Cardiac septum (tissue), 1 donor: ENCODE results near the gene FKBP7. TPM values are rescaled to one million over a fixed set of nuclear protein-coding genes. Genes with fewer than 3 reads are reported as not detected.
"Not testable (repeated sequence)": the region's sequence is repeated elsewhere in the genome, so short reads cannot be mapped to it uniquely, and the experiment has no call there.

Experiments used
- DNase-seq: peaks from one replicate; pipeline ENCODE4 v3.0.0-alpha.2; 2020; ENCODE audit warnings: low spot score
- intact Hi-C: fragments of 100-400 bp; cut with DNase I; formaldehyde crosslinking; loops from one replicate; pipeline ENCODE4 v1.14.0; 2022
- total RNA-seq: library from RNA; stranded (reverse); fragmentation: NEBNext Ultra II Directional; extraction: Animal tissue kit (Norgen Biotek cat#: 25700); gene quantifications from one replicate; pipeline ENCODE4 v1.2.1, GENCODE V29; 2021
- donor health status: DM: no; HTN: no; CAD: no.

FKBP7 gene
- total RNA-seq, 1 donor from 2014 or later, result 6.5 TPM

DNA sequence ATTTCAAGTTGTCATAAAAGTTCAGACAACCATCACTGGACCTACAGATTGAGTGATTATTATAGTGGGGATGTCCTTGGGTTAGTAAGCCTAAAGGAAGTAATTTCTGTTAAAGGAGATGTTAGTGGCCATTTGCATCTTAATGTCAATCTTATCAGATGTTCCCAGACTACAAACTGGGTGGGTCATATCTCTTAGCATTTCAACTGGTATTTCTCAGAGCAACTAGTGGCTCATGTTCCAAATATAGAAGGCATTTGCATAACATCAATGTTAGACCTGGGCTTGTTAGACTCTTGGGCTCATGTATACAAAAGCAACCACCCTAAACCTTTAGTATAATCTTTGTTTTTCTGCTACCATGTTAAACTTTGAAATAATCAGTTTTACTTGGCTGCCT, 19.7 kb upstream of the FKBP7 start:
- no peak for DNase-seq
- intact Hi-C loops, result no loop called here

DNA sequence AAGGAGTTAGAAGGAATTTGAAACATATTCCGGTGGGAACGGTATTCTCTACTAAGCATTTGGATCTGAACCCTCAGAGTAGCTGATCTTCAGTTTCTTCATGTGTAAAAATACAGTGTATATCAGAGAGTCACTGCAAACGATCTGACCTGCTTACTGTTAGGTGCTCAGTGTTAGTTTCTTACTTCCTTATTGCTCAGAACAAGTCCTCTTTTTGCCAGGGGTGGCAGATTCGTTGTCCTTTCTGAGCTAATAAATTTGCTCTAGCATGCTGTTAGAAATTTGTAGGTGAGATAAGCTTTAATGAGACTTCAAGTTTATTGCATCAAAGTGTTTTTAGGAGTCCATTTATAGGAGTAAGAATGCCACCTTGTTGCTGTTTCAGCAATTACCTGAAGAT, 17.6 kb upstream of the FKBP7 start:
- intact Hi-C loops, result no loop called here
- DNase-seq, result no peak

- DNase-seq, result no peak
- intact Hi-C loops, result no loop called here
Observed at GRCh38 chr2:178491612-178492011, 13.2 kb upstream of the FKBP7 start.

DNA sequence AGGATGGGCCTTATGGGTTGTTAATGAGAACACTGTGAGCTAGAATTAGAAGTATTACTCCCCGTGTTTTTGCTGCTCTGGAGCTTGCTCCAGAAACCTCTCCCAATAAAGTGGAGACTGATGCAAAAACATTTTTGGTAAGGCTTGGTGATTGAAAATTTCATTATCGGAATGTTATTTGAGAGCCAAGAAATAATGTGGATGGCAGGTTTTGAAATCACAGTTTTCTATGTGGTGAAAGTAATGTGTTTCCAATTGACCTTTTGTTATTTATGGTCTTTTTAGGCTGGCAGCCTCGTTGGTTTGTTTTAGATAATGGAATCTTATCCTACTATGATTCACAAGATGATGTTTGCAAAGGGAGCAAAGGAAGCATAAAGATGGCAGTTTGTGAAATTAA, 7.0 kb upstream of the FKBP7 start:
- intact Hi-C loops, result no loop called here

DNA sequence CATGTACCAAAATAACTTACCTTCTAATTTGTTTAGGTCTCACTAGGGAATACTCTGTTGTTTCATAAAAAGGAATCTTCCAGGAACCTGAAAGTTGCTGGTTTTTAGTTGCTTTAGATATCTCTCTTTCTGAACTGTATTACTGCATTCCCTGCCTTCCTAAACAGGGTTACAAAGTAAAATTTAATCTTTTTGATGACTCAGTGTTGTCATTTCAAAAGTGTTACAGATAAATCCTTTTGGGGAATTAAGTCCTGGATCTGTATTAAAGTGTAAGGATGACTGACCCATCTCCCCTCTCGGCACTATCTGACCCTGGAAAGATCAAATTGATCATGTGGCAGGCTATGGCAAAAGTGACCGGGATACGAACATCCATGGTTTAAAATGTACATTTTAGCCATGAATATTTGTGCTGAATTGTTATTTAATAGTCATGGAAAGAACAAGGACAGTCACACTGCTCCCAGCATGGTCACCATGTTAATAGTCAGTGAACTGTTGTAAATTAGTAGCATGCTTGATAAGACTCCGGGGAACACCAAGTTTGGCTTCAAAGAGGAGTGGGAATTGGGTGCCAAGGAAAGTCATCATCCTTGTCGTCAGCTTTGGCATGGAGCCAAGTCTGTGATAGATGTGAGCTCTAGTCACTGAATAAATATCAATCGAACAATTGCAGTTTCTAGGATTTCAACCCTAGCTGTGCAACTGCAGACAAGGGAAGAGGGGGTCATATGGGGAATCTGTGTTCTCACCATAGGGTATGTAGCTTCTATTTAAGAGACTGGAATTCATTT, 6.0 kb upstream of the FKBP7 start:
- no peak for DNase-seq
- intact Hi-C loops, result no loop called here

More for the DNA sequence above, 7.0 kb upstream of the FKBP7 start:
- DNase-seq, result no peak

DNA sequence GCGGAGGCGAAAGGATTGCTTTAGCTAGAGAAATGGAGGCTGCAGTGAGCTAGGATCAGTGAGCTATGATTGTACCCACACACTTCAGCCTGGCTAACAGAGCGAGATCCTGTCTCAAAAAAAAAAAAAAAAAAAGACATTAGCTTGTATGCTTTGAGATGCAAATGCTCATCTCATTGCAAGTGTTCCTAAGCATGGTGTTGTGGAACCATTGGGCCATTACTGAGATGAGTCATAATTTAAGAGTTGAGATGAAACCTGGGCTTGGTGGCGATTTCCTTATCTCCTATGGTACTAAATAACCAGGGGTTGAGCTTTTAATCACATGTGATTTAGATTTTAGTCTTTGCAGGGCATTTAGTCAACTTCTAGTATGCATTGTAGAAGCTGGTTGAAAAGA, 4.0 kb upstream of the FKBP7 start:
- intact Hi-C loops, result no loop called here
- DNase-seq, result no peak

DNA sequence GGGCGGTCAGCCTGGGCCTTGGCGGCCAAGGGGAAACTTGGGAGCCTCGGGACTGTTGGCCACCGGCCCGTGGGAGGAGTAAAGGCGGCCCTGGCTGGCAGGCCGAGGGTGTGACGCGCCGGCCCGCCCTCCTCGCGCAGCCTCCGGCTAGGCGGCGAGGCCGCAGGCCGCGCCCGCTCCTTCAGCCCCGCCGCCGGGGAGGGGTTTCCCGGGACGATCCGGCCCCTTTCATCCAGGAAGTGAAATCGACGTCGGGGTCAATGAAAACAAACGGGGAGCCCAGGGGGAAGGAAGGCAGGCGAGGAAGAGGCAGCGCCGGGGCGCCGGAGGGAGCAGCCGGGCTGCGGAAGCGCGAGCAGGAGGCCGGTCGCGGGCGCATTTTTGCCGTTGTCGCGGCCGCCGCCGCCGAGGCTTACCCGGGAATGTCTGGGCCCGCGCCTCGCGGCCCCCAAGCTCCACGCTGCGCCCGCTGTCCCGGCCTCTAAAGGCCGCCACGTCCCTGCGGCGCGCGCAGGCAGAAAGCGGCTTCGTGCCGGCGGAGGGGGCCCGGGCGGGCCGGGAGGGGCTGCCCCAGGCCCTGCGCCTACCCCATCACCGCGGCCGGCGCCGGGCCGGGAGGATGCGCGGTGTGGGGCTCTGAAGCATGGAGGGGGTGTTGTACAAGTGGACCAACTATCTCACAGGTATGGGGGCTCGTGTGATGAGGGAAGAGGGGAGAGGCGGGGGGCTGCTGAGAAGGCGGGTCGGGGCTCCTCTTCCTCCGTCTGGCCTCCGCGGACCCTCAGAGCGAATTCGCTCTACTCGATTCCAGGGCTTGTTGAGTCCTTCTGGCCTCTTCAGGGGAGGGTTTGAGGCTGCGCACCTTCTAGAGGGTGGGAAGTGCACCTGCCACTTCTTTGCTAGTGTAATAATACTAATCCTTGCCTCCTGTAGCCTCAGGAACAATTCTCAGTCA, 2.1 kb upstream of the FKBP7 start, which contains the start of gene PLEKHA3:
Gene PLEKHA3 (plus strand): TSS at position 231 of the 955 bp plus-strand sequence. CDS start 413 bp downstream, at position 644.
- intact Hi-C loops, result loop anchor here (1.0 kb wide), 1 partner anchor 29 kb away; the partner anchor contains the start of genes PJVK and PRKRA

GRCh38 chr2:178479758-178480226, 1.4 kb upstream of the FKBP7 start:
- intact Hi-C loops, result loop anchor here (1.0 to 5.0 kb wide), 2 partner anchors 28 to 67 kb away; partner anchors contain the start of genes PJVK and PRKRA
- DNase-seq, result no peak

More for the DNA sequence above, 2.1 kb upstream of the FKBP7 start, which contains the start of gene PLEKHA3:
- peak; percentile 98 for DNase-seq

DNA sequence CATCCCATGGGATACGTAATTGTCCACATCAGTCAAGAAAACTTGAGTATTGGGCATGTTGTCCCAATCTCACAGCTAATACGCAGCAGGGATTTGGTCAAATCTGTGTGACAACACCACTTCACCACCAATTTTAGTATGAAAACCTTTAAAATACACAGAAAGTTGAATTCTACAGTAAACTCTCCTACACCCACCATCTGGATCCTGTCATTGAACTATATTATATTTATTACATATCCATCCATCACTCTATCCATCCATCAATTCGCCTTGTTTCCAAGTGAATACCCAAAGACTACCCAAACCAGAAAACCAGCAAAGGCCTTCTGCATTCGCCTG, 846 bp upstream of the FKBP7 start:
- intact Hi-C loops, result loop anchor here (5.0 kb wide), 1 partner anchor 67 kb away; no protein-coding TSS in a partner anchor
- DNase-seq, result no peak

- intact Hi-C loops, result loop anchor here (5.0 kb wide), 1 partner anchor 66 kb away; no protein-coding TSS in a partner anchor
- DNase-seq, result no peak
Observed at GRCh38 chr2:178478130-178478438, 316 bp downstream of the FKBP7 start.

- intact Hi-C loops, result loop anchor here (5.0 kb wide), 1 partner anchor 65 kb away; no protein-coding TSS in a partner anchor
Observed at GRCh38 chr2:178477443-178478129, 814 bp downstream of the FKBP7 start.

DNA sequence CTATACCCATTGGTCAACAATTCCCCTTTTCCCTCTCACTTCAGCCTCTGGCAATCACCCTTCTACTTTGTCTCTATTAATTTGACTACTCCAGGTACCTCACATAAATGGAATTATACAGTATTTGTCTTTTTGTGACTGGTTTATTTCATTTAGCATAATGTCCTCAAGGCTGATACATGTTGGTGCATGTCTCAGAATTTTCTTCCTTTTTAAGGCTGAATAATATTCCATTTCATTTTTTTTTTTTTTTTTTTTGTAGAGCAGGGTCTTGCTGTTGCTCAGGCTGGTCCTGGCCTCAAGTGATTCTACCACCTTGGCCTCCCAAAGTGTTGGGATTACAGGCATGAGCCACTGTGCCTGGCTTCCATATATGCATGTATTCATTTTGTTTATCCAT, 1.9 kb downstream of the FKBP7 start:
- no peak for DNase-seq
- intact Hi-C loops, result loop anchor here (5.0 kb wide), 1 partner anchor 64 kb away; no protein-coding TSS in a partner anchor

More at GRCh38 chr2:178477443-178478129, 814 bp downstream of the FKBP7 start:
- DNase-seq, result no peak

GRCh38 chr2:178474560-178474959, 3.8 kb downstream of the FKBP7 start:
- intact Hi-C loops, result no loop called here
- no peak for DNase-seq

DNA sequence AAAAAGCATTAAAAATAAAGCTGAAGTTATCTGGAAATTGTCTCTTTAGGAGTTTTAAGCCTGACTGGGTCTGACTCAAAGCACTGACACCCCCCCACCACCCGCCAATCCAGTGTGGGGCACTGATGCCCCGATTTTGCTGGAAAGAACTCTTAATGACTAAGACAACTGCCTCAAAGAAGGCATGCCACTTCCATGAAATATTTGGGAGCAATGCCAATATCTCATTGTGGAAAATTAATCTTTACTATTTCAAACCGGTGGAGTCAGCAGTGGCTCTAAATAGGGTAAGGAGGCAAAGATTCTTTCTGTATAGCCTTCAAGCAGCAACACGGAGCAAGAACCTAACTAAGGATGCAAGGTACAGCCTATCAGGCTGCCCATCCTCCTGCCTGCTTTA, 4.5 kb downstream of the FKBP7 start:
- intact Hi-C loops, result no loop called here
- DNase-seq, result no peak

- no peak for DNase-seq
- intact Hi-C loops, result no loop called here
Observed at GRCh38 chr2:178473373-178473772, 5.0 kb downstream of the FKBP7 start.

- intact Hi-C loops, DNase-seq: not testable (repeated sequence)
Observed at GRCh38 chr2:178471313-178471712, 7.1 kb downstream of the FKBP7 start.

DNA sequence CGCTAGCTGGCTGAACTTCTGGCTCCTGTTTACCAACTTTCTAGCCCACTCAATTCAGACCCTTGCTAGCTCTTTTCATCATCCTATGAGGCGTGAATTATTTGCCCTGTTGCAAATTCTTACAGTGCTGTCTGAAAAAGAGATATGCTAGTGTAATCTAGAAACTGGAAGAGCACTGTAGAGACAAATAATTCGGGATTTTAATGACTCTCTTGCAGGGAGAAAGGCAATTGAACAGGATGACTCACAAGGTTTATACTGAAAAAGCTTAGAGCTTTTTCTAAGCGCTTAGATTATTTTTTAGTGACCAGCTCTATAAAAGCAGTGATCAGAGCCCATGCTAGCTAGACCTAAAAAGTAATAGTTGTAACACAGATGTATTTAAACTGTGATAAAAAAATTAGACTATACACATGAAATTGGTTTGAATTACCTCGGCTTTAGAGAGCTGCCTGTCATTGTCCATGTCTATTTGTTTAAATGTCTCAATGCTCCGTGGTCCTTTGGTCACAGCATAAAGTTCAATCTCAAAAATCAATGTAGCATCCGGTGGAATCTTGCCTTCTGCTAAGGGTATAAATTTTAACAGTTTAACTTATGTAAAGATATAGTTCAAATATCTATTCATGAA, 9.1 kb downstream of the FKBP7 start:
- no peak for DNase-seq
- intact Hi-C loops, result no loop called here

DNA sequence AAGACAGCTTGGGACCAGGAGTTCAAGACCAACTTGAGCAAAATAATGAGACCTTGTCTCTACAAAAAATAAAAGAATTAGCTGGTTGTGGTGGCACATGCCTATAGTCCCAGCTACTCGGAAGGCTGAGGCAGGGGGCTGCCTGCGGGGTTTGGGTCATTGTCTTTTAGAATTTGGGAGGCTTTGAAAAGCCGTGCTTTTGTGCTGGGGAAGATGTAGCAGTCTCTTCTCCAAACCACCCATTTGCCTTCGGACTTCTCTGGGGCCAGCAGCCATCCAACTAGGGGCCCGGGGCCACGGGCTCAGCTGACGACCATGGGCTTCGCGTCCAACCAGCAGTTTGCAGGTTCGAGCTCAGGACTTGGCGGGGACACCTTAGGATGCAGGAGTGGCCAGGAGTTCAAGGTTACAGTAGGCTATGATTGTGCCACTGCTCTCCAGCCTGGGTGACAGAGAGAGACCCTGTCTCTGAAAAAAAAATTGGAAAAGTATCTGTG, 21.0 kb downstream of the FKBP7 start:
- DNase-seq, result no peak
- intact Hi-C loops, result no loop called here

GRCh38 chr2:178455947-178456346, 22.5 kb downstream of the FKBP7 start:
- DNase-seq, result no peak
- intact Hi-C loops, result no loop called here
